ENCODE data around the gene NUDT4. TPM values are rescaled to one million over a fixed set of nuclear protein-coding genes. Genes with fewer than 3 reads are reported as not detected.
"Not testable (repeated sequence)": the region's sequence is repeated elsewhere in the genome, so short reads cannot be mapped to it uniquely, and the experiment has no call there.

NUDT4 gene
- total and polyA plus RNA-seq, 9 donors: 55.5 to 85.8 (median 77.3) TPM

GRCh38 chr12:93426412-93426805, 48.7 kb downstream of the NUDT4 start:
- H3K9me3 ChIP-seq (replicated peaks; ENCODE audit: control insufficient read depth, low read depth, low read length): no peaks in the 10 kb centered on the region
- H3K36me3 ChIP-seq (ENCODE audit: control insufficient read depth, insufficient read depth, low read length): peaks cover 4% of the 10 kb centered on the region
- no peak overlapping the region for H3K27ac ChIP-seq (ENCODE audit: low read length)
- DNase-seq: no peak
- WGBS (ENCODE audit: insufficient coverage): no CpG with 5 or more reads among the region's 1 CpG
- H3K4me1 ChIP-seq (ENCODE audit: control insufficient read depth, insufficient read depth, low read length): peaks cover 16% of the 10 kb centered on the region
- H3K4me3 ChIP-seq (ENCODE audit: low read length): no peak overlapping the region
- H3K27me3 ChIP-seq (ENCODE audit: control insufficient read depth, insufficient read depth, low read length): no peaks in the 10 kb centered on the region

DNA sequence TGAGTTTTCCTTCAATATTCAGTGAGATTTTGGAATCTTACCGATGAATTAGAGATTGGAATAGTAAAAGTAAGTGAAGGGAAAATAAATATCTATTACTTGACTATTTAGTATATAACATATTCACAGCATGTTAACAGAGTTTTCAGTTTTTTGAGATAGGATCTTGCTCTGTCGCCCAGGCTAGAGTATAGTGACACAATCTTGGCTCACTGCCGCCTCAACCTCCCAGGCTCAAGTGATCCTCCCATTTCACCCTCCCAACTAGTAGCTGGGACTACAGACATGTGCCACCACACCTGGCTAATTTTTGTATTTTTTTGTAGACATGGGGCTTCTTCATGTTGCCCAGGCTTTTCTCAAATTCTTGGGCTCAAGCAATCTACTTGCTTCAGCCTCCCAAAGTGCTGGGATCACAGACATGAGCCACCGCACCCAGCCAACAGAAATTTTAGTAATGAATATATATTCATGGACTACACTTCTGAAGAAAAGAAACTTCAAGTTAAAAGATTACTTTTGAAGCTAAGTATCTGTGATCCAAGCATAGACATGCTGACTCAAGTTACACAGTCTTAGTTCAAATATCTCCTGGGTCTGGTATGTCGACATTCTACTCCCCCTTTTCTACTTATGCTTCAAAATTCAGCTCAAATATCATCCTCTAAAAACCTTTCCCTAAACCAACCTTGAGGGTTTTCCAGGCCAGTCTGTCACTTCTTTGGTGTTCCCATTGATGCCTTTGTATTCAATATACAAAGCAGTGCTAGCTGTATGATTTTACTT, 50.2 kb downstream of the NUDT4 start:
- H3K27ac ChIP-seq (ENCODE audit: low read length): no peak overlapping the region
- 20% methylated on average over 1 of the region's 5 CpGs for WGBS (ENCODE audit: insufficient coverage)
- no peak overlapping the region for H3K4me3 ChIP-seq (ENCODE audit: low read length)
- H3K27me3 ChIP-seq (ENCODE audit: control insufficient read depth, insufficient read depth, low read length): no peaks in the 10 kb centered on the region
- peaks cover 1% of the 10 kb centered on the region for H3K36me3 ChIP-seq (ENCODE audit: control insufficient read depth, insufficient read depth, low read length)
- no peak for DNase-seq
- peaks cover 16% of the 10 kb centered on the region for H3K4me1 ChIP-seq (ENCODE audit: control insufficient read depth, insufficient read depth, low read length)
- H3K9me3 ChIP-seq (replicated peaks; ENCODE audit: control insufficient read depth, low read depth, low read length): no peaks in the 10 kb centered on the region

- H3K9me3 ChIP-seq (replicated peaks; ENCODE audit: control insufficient read depth, low read depth, low read length): no peaks in the 10 kb centered on the region
- DNase-seq: no peak
- no peaks in the 10 kb centered on the region for H3K27me3 ChIP-seq (ENCODE audit: control insufficient read depth, insufficient read depth, low read length)
- no peak overlapping the region for H3K4me3 ChIP-seq (ENCODE audit: low read length)
- H3K27ac ChIP-seq (ENCODE audit: low read length): no peak overlapping the region
- 67% methylated on average over 1 of the region's 1 CpG for WGBS (ENCODE audit: insufficient coverage)
- H3K36me3 ChIP-seq (ENCODE audit: control insufficient read depth, insufficient read depth, low read length): no peaks in the 10 kb centered on the region
- H3K4me1 ChIP-seq (ENCODE audit: control insufficient read depth, insufficient read depth, low read length): peaks cover 16% of the 10 kb centered on the region
Measured at GRCh38 chr12:93429448-93429847, 51.7 kb downstream of the NUDT4 start.

- H3K36me3 ChIP-seq (ENCODE audit: control insufficient read depth, insufficient read depth, low read length): no peaks in the 10 kb centered on the region
- no peak for DNase-seq
- peaks cover 17% of the 10 kb centered on the region for H3K4me1 ChIP-seq (ENCODE audit: control insufficient read depth, insufficient read depth, low read length)
- no peak overlapping the region for H3K27ac ChIP-seq (ENCODE audit: low read length)
- no peaks in the 10 kb centered on the region for H3K27me3 ChIP-seq (ENCODE audit: control insufficient read depth, insufficient read depth, low read length)
- no CpG with 5 or more reads among the region's 1 CpG for WGBS (ENCODE audit: insufficient coverage)
- no peaks in the 10 kb centered on the region for H3K9me3 ChIP-seq (replicated peaks; ENCODE audit: control insufficient read depth, low read depth, low read length)
- H3K4me3 ChIP-seq (ENCODE audit: low read length): no peak overlapping the region
Measured at GRCh38 chr12:93429852-93430251, 52.1 kb downstream of the NUDT4 start.

DNA sequence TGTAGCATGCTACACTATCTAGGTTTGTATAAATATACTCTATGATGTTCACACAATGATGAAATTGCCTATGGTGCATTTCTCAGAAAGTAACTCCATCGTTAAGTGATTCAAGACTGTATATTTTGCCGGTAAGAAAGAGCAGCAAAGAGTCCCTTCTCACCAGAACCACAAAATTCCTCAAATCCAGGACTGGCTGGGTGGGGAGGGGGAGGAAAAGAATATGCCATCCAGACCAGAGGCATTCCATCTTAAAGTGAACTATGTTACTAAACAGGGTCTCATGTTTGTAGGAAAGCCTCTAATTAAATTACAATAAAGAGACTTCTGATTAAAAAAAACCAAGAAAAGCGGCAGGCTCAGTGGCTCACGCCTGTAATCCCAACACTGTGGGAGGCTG, 52.6 kb downstream of the NUDT4 start:
- Histone ChIP-seq H3K36me3 (ENCODE audit: control insufficient read depth, insufficient read depth, low read length) (no peaks in the 10 kb centered on the region), H3K4me3 (ENCODE audit: low read length) (no peak overlapping the region), H3K9me3 (replicated peaks; ENCODE audit: control insufficient read depth, low read depth, low read length) (no peaks in the 10 kb centered on the region), H3K27me3 (ENCODE audit: control insufficient read depth, insufficient read depth, low read length) (no peaks in the 10 kb centered on the region), H3K4me1 (ENCODE audit: control insufficient read depth, insufficient read depth, low read length) (peaks cover 19% of the 10 kb centered on the region), H3K27ac (ENCODE audit: low read length) (no peak overlapping the region)
- WGBS (ENCODE audit: insufficient coverage): no CpG with 5 or more reads among the region's 4 CpGs
- DNase-seq: no peak

DNA sequence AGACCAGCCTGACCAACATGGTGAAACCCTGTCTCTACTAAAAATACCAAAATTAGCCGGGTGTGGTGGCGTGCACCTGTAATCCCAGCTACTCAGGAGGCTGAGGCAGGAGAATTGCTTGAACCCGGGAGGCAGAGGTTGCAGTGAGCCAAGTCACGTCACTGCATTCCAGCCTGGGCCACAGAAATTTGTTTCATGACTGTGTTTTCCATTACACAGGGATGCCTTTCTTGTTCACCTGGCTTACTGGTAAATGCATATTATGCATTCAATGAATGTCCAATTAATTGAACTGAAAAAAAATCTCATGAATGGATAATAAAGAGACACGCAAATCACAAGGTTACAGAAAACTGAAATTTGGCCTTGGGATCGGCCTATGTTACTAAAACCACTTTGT, 54.3 kb downstream of the NUDT4 start:
- not testable (repeated sequence) for H3K27ac ChIP-seq (ENCODE audit: low read length); H3K27me3 ChIP-seq (ENCODE audit: control insufficient read depth, insufficient read depth, low read length); DNase-seq; H3K4me3 ChIP-seq (ENCODE audit: low read length); H3K9me3 ChIP-seq (replicated peaks; ENCODE audit: control insufficient read depth, low read depth, low read length); H3K36me3 ChIP-seq (ENCODE audit: control insufficient read depth, insufficient read depth, low read length)
- WGBS (ENCODE audit: insufficient coverage): 82% methylated on average over 4 of the region's 6 CpGs
- H3K4me1 ChIP-seq (ENCODE audit: control insufficient read depth, insufficient read depth, low read length): peaks cover 11% of the 10 kb centered on the region

DNA sequence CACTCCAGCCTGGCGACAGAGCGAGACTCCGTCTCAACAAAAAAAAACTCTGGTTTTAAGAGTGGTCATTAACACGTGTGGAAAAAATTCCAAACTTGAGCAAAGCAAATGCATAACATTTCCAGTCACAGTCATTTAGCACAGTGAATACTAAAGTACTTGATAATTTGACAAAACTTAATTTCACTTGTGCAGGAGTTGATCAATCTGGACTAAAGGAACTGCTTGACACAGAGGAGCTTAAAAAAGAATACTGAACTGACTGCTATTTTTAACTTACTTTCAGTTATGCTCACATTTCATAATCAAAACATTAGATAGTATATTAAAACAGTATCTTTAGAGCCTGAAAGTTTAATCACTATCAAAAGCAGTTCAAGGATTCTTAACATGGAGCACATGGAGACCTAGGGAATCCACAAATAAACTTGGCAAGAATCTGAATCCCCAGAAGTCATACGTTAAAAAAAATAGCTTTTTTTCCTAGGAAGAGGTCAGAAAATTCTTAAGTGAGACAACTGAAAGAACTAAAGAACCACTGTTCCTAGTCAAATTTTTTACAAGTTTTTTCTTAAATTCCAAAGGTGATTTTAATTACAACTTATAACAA, 56.6 kb downstream of the NUDT4 start:
- Histone ChIP-seq H3K36me3 (ENCODE audit: control insufficient read depth, insufficient read depth, low read length) (no peaks in the 10 kb centered on the region), H3K4me1 (ENCODE audit: control insufficient read depth, insufficient read depth, low read length) (peaks cover 6% of the 10 kb centered on the region), H3K9me3 (replicated peaks; ENCODE audit: control insufficient read depth, low read depth, low read length) (no peaks in the 10 kb centered on the region), H3K4me3 (ENCODE audit: low read length) (no peak overlapping the region), H3K27ac (ENCODE audit: low read length) (peak overlapping the region; percentile 55), H3K27me3 (ENCODE audit: control insufficient read depth, insufficient read depth, low read length) (no peaks in the 10 kb centered on the region)
- DNase-seq: peak; percentile 48
- no CpG with 5 or more reads among the region's 5 CpGs for WGBS (ENCODE audit: insufficient coverage)

GRCh38 chr12:93438266-93439050, 60.7 kb downstream of the NUDT4 start:
- H3K4me1 ChIP-seq (ENCODE audit: control insufficient read depth, insufficient read depth, low read length): peaks cover 13% of the 10 kb centered on the region
- no peaks in the 10 kb centered on the region for H3K27me3 ChIP-seq (ENCODE audit: control insufficient read depth, insufficient read depth, low read length)
- no peak overlapping the region for H3K27ac ChIP-seq (ENCODE audit: low read length)
- WGBS (ENCODE audit: insufficient coverage): 68% methylated on average over 3 of the region's 3 CpGs
- no peaks in the 10 kb centered on the region for H3K36me3 ChIP-seq (ENCODE audit: control insufficient read depth, insufficient read depth, low read length)
- DNase-seq: no peak
- H3K9me3 ChIP-seq (replicated peaks; ENCODE audit: control insufficient read depth, low read depth, low read length): no peaks in the 10 kb centered on the region
- no peak overlapping the region for H3K4me3 ChIP-seq (ENCODE audit: low read length)

DNA sequence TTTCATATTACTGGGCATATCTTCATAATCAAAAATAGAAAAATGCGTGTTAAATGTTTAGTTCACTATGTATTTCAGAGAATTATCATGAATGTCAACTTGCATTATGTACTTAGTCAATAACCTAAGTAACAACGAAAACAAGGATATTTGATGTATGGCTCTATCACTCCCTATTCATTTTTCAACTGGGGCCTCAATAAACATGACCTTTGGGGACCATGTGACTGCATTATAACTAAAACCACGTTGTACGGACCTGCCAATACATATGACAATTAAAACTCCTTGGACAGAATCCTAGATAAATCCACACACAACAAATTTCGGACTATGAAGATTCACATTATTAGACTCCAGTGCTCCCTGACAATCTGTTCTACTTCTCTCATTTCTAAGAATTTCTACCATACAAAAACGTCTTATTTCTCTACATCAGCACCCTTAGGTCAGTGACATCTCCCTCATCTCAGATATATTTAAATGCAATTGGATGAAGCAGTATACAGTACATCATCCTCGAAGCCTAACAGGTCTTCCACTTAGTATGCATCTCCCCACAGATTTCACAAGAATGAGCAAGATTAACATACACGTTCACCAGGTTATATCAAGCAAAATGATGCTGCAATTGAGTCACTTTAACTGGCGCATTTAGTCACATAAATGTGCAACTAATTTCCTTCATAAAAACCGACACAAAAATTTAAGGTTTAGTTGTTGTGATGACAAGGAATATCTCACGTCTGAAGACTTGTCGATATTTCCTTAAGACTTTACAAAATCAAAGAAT, 62.5 kb downstream of the NUDT4 start:
- no peaks in the 10 kb centered on the region for H3K36me3 ChIP-seq (ENCODE audit: control insufficient read depth, insufficient read depth, low read length)
- 15% methylated on average over 4 of the region's 12 CpGs for WGBS (ENCODE audit: insufficient coverage)
- no peak for DNase-seq
- no peak overlapping the region for H3K27ac ChIP-seq (ENCODE audit: low read length)
- no peaks in the 10 kb centered on the region for H3K9me3 ChIP-seq (replicated peaks; ENCODE audit: control insufficient read depth, low read depth, low read length)
- peaks cover 10% of the 10 kb centered on the region for H3K4me1 ChIP-seq (ENCODE audit: control insufficient read depth, insufficient read depth, low read length)
- H3K4me3 ChIP-seq (ENCODE audit: low read length): peak overlapping the region; percentile 89
- H3K27me3 ChIP-seq (ENCODE audit: control insufficient read depth, insufficient read depth, low read length): no peaks in the 10 kb centered on the region
